ENCODE measurements around the gene ASB17.
"Not testable (repeated sequence)": the region's sequence is repeated elsewhere in the genome, so short reads cannot be mapped to it uniquely, and the experiment has no call there.

Gene ASB17

GRCh38 chr1:75969550-75969949 is 37.3 kb upstream of the ASB17 start:
- H3K36me3 ChIP-seq (ENCODE audit: low read length), result no peaks in the 10 kb centered on the region
- H3K4me2 ChIP-seq (ENCODE audit: low read depth, low read length, poor library complexity, severe bottlenecking), result no peak overlapping the region
- H3K79me2 ChIP-seq (ENCODE audit: insufficient read depth, low read length), result no peaks in the 10 kb centered on the region
- no peak overlapping the region for H3K9ac ChIP-seq (ENCODE audit: low read length)
- H3K4me3 ChIP-seq (ENCODE audit: insufficient read depth, low read length, poor library complexity, severe bottlenecking), result no peak overlapping the region
- no peaks in the 10 kb centered on the region for H3F3A ChIP-seq (ENCODE audit: insufficient read depth)
- TF ChIP-seq CTCF (IDR thresholded peaks at IDR 0.05; ENCODE audit: insufficient read depth, low read length, poor library complexity, severe bottlenecking) (no peak), EZH2phosphoT487 (conservative IDR thresholded peaks at IDR 0.05; ENCODE audit: low read length) (no peak)
- H3K27me3 ChIP-seq (ENCODE audit: low read length), result no peaks in the 10 kb centered on the region
- no peaks in the 10 kb centered on the region for H3K9me2 ChIP-seq (replicated peaks; ENCODE audit: insufficient read depth, low read length)
- no peaks in the 10 kb centered on the region for H3K9me3 ChIP-seq (ENCODE audit: insufficient read depth, low read length)
- H2AFZ ChIP-seq (ENCODE audit: low read depth, low read length, severe bottlenecking), result no peak overlapping the region
- no peaks in the 10 kb centered on the region for H4K20me1 ChIP-seq (ENCODE audit: low read depth, low read length)
- H3K27ac ChIP-seq (ENCODE audit: low read depth, low read length), result no peak overlapping the region

DNA sequence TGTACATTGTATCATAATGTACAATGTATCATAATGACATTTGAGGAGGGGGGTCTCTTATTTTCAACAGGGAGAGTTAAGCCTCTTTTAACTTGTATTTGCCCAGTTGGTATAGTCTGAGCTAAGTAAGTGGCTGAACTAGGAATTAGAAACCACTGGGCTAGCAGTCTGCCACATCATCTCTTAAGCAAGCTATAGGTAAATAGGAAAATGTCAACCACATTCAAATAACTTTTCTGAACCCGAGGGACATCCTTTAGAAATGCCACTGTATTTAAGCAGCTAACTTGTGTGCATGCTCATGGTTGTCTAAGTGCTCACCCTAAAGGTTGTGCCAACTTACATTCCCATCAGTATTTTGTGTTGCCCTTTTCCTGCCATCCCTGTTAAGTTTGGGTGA is 35.5 kb upstream of the ASB17 start:
- no peaks in the 10 kb centered on the region for H3K79me2 ChIP-seq (ENCODE audit: insufficient read depth, low read length)
- H3K27me3 ChIP-seq (ENCODE audit: low read length), result no peaks in the 10 kb centered on the region
- no peak overlapping the region for H2AFZ ChIP-seq (ENCODE audit: low read depth, low read length, severe bottlenecking)
- no peak overlapping the region for H3K4me3 ChIP-seq (ENCODE audit: insufficient read depth, low read length, poor library complexity, severe bottlenecking)
- H3K27ac ChIP-seq (ENCODE audit: low read depth, low read length), result no peak overlapping the region
- no peak overlapping the region for H3K9ac ChIP-seq (ENCODE audit: low read length)
- no peaks in the 10 kb centered on the region for H3K36me3 ChIP-seq (ENCODE audit: low read length)
- H3F3A ChIP-seq (ENCODE audit: insufficient read depth), result no peaks in the 10 kb centered on the region
- TF ChIP-seq EZH2phosphoT487 (conservative IDR thresholded peaks at IDR 0.05; ENCODE audit: low read length) (no peak), CTCF (IDR thresholded peaks at IDR 0.05; ENCODE audit: insufficient read depth, low read length, poor library complexity, severe bottlenecking) (no peak)
- no peaks in the 10 kb centered on the region for H4K20me1 ChIP-seq (ENCODE audit: low read depth, low read length)
- H3K4me2 ChIP-seq (ENCODE audit: low read depth, low read length, poor library complexity, severe bottlenecking), result no peak overlapping the region
- H3K9me2 ChIP-seq (replicated peaks; ENCODE audit: insufficient read depth, low read length), result no peaks in the 10 kb centered on the region
- no peaks in the 10 kb centered on the region for H3K9me3 ChIP-seq (ENCODE audit: insufficient read depth, low read length)

- no peaks in the 10 kb centered on the region for H3K9me3 ChIP-seq (ENCODE audit: insufficient read depth, low read length)
- no peaks in the 10 kb centered on the region for H4K20me1 ChIP-seq (ENCODE audit: low read depth, low read length)
- no peak for TF ChIP-seq EZH2phosphoT487 (conservative IDR thresholded peaks at IDR 0.05; ENCODE audit: low read length)
- TF ChIP-seq CTCF (IDR thresholded peaks at IDR 0.05; ENCODE audit: insufficient read depth, low read length, poor library complexity, severe bottlenecking), result no peak
- H3K27me3 ChIP-seq (ENCODE audit: low read length), result no peaks in the 10 kb centered on the region
- H3K36me3 ChIP-seq (ENCODE audit: low read length), result no peaks in the 10 kb centered on the region
- no peak overlapping the region for H3K4me3 ChIP-seq (ENCODE audit: insufficient read depth, low read length, poor library complexity, severe bottlenecking)
- H3K9me2 ChIP-seq (replicated peaks; ENCODE audit: insufficient read depth, low read length), result no peaks in the 10 kb centered on the region
- no peak overlapping the region for H2AFZ ChIP-seq (ENCODE audit: low read depth, low read length, severe bottlenecking)
- no peak overlapping the region for H3K4me2 ChIP-seq (ENCODE audit: low read depth, low read length, poor library complexity, severe bottlenecking)
- no peak overlapping the region for H3K27ac ChIP-seq (ENCODE audit: low read depth, low read length)
- no peak overlapping the region for H3K9ac ChIP-seq (ENCODE audit: low read length)
- no peaks in the 10 kb centered on the region for H3K79me2 ChIP-seq (ENCODE audit: insufficient read depth, low read length)
- H3F3A ChIP-seq (ENCODE audit: insufficient read depth), result no peaks in the 10 kb centered on the region
These were observed 32.7 kb upstream of the ASB17 start for GRCh38 chr1:75964760-75965408.

DNA sequence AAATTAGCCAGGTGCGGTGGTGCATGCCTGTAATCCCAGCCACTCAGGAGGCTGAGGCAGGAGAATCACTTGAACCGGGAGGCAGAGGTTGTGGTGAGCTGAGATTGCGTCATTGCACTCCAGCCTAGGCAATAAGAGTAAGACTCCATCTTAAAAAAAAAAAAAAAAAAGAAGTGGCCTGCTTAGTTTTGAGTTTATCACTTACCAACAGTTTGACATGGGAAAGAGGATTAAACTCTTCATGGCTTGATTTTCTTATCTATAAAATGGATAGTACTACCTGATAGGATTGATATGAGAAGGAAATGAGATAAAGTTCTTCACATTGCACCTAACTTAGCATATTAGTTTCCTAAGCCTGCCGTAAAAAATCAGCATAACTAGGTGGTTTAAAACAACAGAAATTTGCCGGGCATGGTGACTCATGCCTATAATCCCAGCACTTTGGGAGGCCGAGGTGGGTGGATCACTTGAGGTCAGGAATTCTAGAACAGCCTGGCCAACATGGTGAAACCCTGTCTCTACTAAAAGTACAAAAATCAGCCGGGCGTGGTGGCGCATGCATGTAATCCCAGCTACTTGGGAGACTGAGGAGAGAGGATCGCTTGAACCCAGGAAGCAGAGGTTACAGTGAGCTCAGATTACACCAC is 32.0 kb upstream of the ASB17 start:
- not testable (repeated sequence) for H3K9me3 ChIP-seq (ENCODE audit: insufficient read depth, low read length); H2AFZ ChIP-seq (ENCODE audit: low read depth, low read length, severe bottlenecking); H3K9me2 ChIP-seq (replicated peaks; ENCODE audit: insufficient read depth, low read length); H3K27ac ChIP-seq (ENCODE audit: low read depth, low read length); H3K36me3 ChIP-seq (ENCODE audit: low read length); H4K20me1 ChIP-seq (ENCODE audit: low read depth, low read length); H3K27me3 ChIP-seq (ENCODE audit: low read length); H3F3A ChIP-seq (ENCODE audit: insufficient read depth); H3K9ac ChIP-seq (ENCODE audit: low read length); H3K4me3 ChIP-seq (ENCODE audit: insufficient read depth, low read length, poor library complexity, severe bottlenecking); H3K79me2 ChIP-seq (ENCODE audit: insufficient read depth, low read length); H3K4me2 ChIP-seq (ENCODE audit: low read depth, low read length, poor library complexity, severe bottlenecking)

Data from SU-DHL-6 (cell line).